ENCODE results near the gene EPS8L1.
"Not testable (repeated sequence)": the region's sequence is repeated elsewhere in the genome, so short reads cannot be mapped to it uniquely, and the experiment has no call there.

Gene EPS8L1

DNA sequence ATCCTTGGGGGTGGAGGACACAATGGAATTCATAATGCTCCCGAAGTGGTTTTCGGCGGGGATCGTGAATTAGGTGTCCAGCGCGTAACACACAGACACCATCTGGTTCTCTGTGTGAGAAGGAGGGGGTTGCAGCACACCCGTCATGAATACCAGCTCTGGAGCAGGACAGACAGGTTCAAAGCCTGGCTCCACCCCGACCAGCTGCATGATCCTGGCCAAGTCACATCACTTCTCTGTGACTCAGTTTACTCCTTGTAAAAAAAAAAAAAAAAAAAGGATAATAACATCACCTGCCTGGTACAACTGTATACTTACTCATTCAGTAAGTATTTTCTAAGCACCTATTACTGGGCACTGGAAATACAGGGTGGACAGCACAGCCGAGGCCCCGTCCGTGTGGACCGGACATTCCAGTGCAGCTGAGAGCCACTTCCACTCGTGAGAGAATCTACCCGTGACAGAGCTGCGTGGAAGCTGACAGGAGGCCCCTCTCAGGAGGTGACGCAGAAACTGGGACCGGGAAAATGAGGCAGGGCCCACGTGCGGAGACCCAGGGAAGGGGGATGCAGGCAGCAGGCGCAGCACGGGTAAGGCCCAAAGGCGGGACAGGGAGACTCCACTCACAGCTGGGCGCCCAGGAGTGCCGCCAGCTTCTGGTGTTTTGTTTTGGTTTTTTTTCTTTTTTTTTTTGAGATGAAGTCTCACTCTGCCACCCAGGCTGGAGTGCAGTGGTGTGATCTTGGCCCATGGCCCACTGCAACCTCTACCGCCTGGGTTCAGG, 24.7 kb upstream of the EPS8L1 start:
- FAIRE-seq = no peak

DNA sequence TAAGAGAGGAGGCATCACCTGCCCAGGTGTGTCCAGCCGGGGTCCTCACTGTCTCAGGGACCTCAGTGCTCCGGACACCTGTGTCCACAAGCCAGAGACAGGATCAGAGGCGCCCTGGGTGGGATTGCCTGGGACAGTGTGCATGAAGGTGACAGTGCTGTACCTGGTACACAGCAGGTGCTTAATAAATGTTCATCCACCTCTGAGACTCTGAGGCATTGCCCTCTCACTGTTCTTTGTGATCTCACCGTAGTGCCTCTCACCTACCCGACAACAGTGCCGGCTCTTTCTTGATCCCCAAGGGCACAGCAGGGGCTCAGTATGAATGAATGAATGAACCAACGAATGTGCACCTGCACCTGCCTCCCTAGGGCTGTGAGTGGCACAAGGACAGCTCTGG, 21.9 kb upstream of the EPS8L1 start:
- FAIRE-seq = no peak

GRCh38 chr19:55056827-55057226, 18.8 kb upstream of the EPS8L1 start:
- FAIRE-seq = no peak

- no peak for FAIRE-seq
Observed at GRCh38 chr19:55058781-55059610, 16.7 kb upstream of the EPS8L1 start.

DNA sequence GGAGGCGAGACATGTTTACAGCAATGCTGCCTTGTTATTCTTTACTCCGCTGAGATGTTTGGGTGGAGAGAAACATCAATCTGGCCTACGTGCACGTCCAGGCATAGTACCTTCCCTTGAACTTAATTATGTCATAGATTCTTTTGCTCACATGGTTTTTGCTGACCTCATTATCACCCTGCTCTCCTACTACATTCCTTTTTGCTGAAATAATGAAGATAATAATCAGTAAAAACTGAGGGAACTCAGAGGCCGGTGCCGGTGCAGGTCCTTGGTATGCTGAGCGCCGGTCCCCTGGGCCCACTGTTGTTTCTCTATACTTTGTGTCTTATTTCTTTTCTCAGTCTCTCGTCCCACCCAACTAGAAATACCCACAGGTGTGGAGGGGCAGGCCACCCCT, 15.4 kb upstream of the EPS8L1 start:
- FAIRE-seq = not testable (repeated sequence)

DNA sequence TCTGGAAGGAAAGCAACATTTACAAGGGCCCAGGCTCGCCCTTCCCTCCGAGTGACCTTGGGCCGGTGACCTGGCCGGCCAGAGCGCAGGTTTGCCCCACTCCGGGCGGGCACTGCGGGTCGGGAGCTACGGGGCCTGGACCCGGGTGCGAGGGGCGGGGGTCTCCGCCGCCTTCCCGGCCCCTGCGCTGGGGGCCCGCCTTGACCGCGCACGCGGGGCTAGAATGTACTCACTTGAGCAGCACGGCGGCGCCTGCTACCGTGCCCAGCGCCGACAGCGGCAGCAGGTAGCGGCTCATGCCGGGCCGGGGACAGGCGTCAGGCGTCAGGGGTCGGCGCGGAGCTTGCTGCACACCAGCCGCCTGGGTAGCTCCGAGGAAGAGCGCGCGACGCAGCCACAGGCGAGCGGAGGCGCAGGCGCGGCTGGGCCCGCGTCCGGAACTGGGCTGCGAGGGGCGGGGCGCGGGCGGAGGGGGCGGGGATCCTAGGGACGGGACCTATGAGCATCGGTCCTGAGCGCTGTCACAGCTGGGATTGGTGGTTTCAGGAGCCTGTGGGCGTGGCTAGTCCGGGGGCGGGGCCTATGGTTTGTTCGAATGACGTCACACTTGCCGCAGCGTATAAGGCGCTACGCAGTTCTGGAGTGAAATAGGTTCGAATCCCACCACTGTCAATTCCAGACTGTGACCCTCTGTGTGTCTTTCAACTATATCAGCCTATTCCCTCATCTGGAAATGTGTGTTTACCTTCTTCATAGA, 12.8 kb upstream of the EPS8L1 start, which contains the start of gene RDH13:
TSS of gene RDH13 (minus strand) at position 414 of the 757 bp plus-strand sequence. CDS start at position 298, 116 bp downstream.
- peak; percentile 93 for FAIRE-seq

- no peak for FAIRE-seq
Observed at GRCh38 chr19:55063492-55063843, 12.2 kb upstream of the EPS8L1 start.

GRCh38 chr19:55065516-55065915, 10.2 kb upstream of the EPS8L1 start:
- not testable (repeated sequence) for FAIRE-seq

GRCh38 chr19:55066107-55066709, 9.5 kb upstream of the EPS8L1 start:
- FAIRE-seq = no peak

GRCh38 chr19:55067869-55068268, 7.8 kb upstream of the EPS8L1 start:
- no peak for FAIRE-seq

GRCh38 chr19:55068950-55069864, 6.5 kb upstream of the EPS8L1 start:
- no peak for FAIRE-seq

DNA sequence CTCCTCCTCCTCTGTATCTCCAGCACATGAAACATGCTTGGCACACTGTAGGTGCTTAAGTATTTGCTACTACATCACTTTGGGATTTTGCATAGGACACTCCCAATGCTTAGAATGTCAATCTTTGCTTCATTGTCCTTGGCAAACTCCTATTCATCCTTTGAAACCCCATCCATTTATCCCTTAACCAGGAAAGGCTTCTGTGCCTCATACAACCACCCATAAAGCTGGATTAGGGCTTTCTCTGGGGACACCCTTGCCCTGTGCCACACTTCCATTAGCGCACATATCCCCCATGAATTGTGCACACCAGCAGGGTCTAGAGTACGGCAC, 5.8 kb upstream of the EPS8L1 start:
- no peak for FAIRE-seq

DNA sequence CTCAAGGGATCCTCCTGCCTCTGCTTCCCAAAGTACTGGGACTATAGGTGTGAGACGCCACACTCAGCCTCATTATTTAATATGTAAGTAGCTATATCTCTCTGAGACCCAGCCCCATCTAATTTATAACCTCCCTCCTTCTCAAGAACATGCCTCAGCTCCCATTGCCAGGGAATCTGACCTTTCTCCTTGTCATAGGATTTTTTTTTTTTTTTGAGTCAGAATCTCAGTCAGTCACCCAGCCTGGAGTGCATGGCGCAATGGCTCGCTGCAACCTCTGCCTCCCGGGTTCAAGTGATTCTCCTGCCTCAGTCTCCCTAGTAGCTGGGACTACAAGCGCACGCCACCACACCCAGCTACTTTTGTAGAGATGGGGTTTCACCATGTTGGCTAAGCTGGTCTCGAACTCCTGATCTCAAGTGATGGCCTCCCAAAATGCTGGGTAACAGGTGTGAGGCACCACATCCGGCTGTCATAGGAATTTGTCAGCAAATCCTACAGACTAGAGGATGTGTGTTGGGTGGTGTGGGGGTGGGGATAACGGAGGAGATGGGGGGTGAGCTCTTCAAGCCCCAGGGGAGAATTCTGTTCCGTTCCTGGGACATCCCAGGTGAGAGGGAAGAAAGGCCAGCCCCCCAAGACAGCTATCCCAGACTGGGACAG, 5.1 kb upstream of the EPS8L1 start:
- no peak for FAIRE-seq

- FAIRE-seq = no peak
Observed at GRCh38 chr19:55071129-55071502, 4.6 kb upstream of the EPS8L1 start.

- FAIRE-seq = no peak
Observed at GRCh38 chr19:55071913-55072312, 3.8 kb upstream of the EPS8L1 start.

GRCh38 chr19:55076321-55076720, 652 bp downstream of the EPS8L1 start:
- FAIRE-seq = no peak

DNA sequence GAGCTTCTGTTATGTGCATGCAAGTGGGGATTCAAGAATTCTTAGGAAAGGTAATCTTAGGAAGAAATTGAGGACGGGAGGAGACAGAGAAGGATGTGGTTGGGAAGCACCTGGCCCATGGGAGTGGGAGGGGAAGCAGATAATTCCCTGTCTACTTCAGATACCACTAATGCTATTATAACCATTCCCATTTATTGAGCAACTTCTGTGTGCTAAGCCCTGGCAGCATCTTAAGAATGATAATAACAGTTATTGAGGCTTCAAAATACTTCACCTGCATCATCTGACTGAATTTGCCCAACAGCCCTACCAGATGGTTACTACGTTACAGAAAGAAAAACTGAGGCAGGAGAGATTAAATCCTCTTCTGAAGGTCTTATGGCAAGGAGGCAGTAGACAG, 1.4 kb downstream of the EPS8L1 start:
- FAIRE-seq = no peak

DNA sequence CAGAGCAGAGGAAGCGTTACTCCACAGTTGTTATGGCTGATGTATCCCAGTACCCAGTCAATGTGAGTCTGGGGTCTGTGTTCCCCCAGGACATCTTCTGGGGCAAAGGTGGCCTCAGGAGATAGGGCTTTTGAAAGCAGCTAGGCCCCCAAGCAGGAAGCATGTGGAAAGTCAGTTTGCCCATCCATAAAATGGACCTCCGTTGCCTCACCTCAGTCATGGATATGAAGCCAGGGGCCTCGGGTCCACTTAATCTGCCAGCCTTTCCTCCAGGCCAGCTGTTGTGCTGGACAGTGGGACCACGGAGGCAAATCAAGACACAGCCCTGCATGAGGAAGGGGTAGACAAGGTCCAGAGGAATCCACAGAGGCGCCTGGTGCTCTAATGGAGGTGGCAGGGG, 3.3 kb downstream of the EPS8L1 start:
- no peak for FAIRE-seq

GRCh38 chr19:55079400-55080038, 3.9 kb downstream of the EPS8L1 start:
- FAIRE-seq = no peak

GRCh38 chr19:55080121-55080967, 4.7 kb downstream of the EPS8L1 start:
- peak; percentile 84 for FAIRE-seq
